ENCODE measurements around the gene TBC1D7. TPM values are rescaled to one million over a fixed set of nuclear protein-coding genes. Genes with fewer than 3 reads are reported as not detected.

The TBC1D7 gene
- total and polyA plus RNA-seq, 7 donors: 7.2 to 33.6 (median 13.8) TPM

DNA sequence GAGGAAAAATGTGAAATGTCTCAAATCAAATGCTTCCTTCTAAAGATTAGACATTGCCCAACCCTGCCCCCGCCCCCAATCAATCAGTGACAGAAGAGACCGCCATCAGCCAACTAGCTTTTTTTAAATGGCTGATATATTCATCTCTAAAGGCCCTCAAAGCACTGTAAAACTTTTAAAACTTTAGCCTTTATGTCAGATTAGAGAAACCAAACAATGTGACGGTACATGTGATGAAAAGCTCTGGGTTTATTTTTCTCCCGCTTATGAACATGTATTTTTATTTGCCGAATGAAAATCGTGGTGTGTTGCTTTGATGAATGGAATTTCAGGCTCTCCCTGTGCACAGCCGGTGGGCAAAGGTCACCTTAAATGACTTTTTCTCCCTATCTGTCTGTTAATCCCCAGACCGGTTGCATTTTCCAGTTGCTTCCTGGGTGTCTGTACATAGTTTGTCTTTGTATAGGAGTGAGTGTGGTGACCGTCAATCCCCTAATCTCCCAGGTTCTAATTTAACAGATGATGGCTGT, 38.5 kb downstream of the TBC1D7 start:
- no peak overlapping the region for H3K27ac ChIP-seq
- no peaks in the 10 kb centered on the region for H3K4me1 ChIP-seq
- H3K4me3 ChIP-seq: no peak overlapping the region
- peaks cover 9 to 27% (median 15%) of the 10 kb centered on the region in 4 donors for H3K36me3 ChIP-seq
- intact Hi-C loops (cut with DNase I): no loop called here
- H3K27me3 ChIP-seq: no peaks in the 10 kb centered on the region
- H3K9me3 ChIP-seq: peaks cover 0 to 12% (median 5%) of the 10 kb centered on the region in 4 donors
- TF ChIP-seq EP300 (IDR thresholded peaks at IDR 0.05) (no peak), POLR2A (IDR thresholded peaks at IDR 0.05) (no peak), POLR2AphosphoS5 (IDR thresholded peaks at IDR 0.05) (no peak)
- TF ChIP-seq, protein P1, sequence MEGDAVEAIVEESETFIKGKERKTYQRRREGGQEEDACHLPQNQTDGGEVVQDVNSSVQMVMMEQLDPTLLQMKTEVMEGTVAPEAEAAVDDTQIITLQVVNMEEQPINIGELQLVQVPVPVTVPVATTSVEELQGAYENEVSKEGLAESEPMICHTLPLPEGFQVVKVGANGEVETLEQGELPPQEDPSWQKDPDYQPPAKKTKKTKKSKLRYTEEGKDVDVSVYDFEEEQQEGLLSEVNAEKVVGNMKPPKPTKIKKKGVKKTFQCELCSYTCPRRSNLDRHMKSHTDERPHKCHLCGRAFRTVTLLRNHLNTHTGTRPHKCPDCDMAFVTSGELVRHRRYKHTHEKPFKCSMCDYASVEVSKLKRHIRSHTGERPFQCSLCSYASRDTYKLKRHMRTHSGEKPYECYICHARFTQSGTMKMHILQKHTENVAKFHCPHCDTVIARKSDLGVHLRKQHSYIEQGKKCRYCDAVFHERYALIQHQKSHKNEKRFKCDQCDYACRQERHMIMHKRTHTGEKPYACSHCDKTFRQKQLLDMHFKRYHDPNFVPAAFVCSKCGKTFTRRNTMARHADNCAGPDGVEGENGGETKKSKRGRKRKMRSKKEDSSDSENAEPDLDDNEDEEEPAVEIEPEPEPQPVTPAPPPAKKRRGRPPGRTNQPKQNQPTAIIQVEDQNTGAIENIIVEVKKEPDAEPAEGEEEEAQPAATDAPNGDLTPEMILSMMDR (IDR thresholded peaks at IDR 0.05): no peak
- no peak for DNase-seq
- 19 to 67% methylated on average over 9 of the region's 9 CpGs for whole genome bisulfite sequencing, 2 donors

DNA sequence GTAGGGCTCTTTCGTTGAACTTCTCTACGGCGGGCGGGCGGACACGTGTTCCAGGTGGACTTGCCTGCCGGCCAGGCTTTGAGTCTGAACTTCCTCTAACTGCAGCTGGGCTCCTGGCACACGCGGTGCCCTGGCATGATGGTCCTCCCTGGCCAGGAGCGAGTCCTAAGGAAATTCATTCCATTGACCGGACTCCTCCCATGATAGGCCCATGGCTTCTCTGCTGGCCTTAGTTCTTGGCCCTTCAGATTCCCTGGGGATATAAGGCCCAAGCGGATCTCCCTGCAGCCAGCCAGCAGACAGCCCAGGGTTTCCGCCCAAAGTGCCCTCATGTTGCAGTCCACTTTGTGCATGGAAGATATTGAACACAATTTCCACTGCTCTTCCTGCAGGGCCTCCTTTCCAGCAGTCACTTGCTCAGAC, 39.4 kb downstream of the TBC1D7 start:
- no peaks in the 10 kb centered on the region for H3K4me1 ChIP-seq
- intact Hi-C loops (cut with DNase I): no loop called here
- H3K36me3 ChIP-seq: peaks cover 4 to 18% (median 8%) of the 10 kb centered on the region in 4 donors
- DNase-seq: no peak
- 89% methylated on average over 13 of the region's 13 CpGs for WGBS, 2 donors
- H3K27me3 ChIP-seq: no peaks in the 10 kb centered on the region
- H3K9me3 ChIP-seq: peaks cover 0 to 12% (median 5%) of the 10 kb centered on the region in 4 donors
- TF ChIP-seq, protein P1 (IDR thresholded peaks at IDR 0.05): no peak
- TF ChIP-seq EP300 (IDR thresholded peaks at IDR 0.05) (no peak), POLR2A (IDR thresholded peaks at IDR 0.05) (no peak), POLR2AphosphoS5 (IDR thresholded peaks at IDR 0.05) (no peak)
- no peak overlapping the region for H3K27ac ChIP-seq
- no peak overlapping the region for H3K4me3 ChIP-seq

DNA sequence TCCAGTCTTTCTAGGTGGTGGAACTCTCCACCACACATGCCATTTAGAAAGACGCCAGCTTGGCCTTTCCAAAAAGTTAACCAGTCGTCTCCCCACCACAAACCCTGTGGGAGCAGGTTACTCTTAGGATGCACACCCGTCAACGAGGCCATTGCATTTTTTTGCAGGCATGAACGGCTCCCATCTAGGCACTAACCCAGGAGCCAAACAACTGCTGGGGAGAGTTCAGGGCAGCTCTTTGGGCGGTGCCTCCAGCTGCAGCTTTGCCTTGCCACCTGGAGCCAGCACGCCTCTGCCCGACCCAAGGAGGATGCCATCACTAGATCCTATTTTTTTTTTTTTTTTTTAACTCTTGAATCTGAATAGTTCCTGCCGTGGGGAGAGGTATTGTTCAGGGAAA, 39.9 kb downstream of the TBC1D7 start:
- peaks cover 0 to 12% (median 5%) of the 10 kb centered on the region in 4 donors for H3K9me3 ChIP-seq
- no peak overlapping the region for H3K4me3 ChIP-seq
- H3K36me3 ChIP-seq: peaks cover 0 to 15% (median 3%) of the 10 kb centered on the region in 4 donors
- 88 to 96% methylated on average over 9 of the region's 9 CpGs for WGBS, 2 donors
- H3K4me1 ChIP-seq: no peaks in the 10 kb centered on the region
- no peak for DNase-seq
- intact Hi-C loops (cut with DNase I): no loop called here
- no peak overlapping the region for H3K27ac ChIP-seq
- TF ChIP-seq POLR2AphosphoS5 (IDR thresholded peaks at IDR 0.05): no peak
- TF ChIP-seq EP300 (IDR thresholded peaks at IDR 0.05): no peak
- TF ChIP-seq, protein P1 (IDR thresholded peaks at IDR 0.05): no peak
- no peak for TF ChIP-seq POLR2A (IDR thresholded peaks at IDR 0.05)
- no peaks in the 10 kb centered on the region for H3K27me3 ChIP-seq

DNA sequence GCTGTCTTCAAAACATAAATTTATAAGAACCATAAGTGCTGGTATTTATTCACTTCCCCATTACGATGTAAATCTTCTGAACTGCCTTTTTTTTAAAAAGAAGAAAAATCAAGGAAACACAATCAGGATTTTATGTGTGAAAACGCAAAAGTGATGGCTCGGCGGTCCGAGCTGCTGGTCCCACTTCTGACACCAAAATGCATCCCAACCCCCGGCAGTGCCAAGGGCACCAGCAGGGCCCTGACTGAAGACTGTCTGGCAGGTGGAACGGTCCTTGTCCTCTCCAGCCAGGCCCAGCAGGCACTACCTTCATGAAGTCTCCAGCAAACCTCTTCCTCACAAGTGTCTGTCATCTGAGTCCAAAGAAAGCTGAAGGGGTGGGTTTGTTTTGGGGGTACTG, 41.2 kb downstream of the TBC1D7 start:
- Histone ChIP-seq H3K36me3 (peaks cover 0 to 4% (median under 1%) of the 10 kb centered on the region in 4 donors), H3K27me3 (no peaks in the 10 kb centered on the region), H3K4me3 (no peak overlapping the region), H3K27ac (no peak overlapping the region), H3K4me1 (no peaks in the 10 kb centered on the region), H3K9me3 (peaks cover 0 to 12% (median 5%) of the 10 kb centered on the region in 4 donors)
- intact Hi-C loops (cut with DNase I): no loop called here
- TF ChIP-seq POLR2AphosphoS5 (IDR thresholded peaks at IDR 0.05): no peak
- no peak for TF ChIP-seq POLR2A (IDR thresholded peaks at IDR 0.05)
- no peak for TF ChIP-seq EP300 (IDR thresholded peaks at IDR 0.05)
- TF ChIP-seq, protein P1 (IDR thresholded peaks at IDR 0.05): no peak
- 90 to 97% methylated on average over 7 of the region's 7 CpGs for WGBS, 2 donors
- DNase-seq: no peak

DNA sequence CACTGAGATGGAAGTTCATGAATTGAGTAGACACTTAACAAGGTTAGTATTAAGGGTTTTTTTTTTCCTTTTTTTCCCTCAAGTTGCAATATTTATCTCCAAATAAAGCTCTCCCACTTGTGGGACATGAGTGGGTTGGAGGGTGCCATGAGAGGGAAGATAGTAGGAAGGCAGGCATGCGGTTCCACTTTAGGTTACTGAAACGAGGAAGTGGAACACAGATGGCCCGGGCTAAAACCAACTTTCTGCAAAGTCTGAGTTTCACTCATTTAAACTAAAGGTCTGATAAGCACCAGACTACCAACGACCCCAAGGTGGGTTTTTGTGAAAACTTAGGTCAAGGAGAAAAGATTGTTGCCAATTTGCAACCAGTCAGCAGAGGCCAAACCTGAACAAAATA, 42.2 kb downstream of the TBC1D7 start:
- no peak for DNase-seq

More for the DNA sequence above, 42.2 kb downstream of the TBC1D7 start:
- 57 to 87% methylated on average over 4 of the region's 4 CpGs for WGBS, 2 donors
- Histone ChIP-seq H3K4me1 (no peaks in the 10 kb centered on the region), H3K9me3 (peaks cover 0 to 12% (median 5%) of the 10 kb centered on the region in 4 donors), H3K36me3 (peaks cover 0 to 4% (median 0%) of the 10 kb centered on the region in 4 donors), H3K27me3 (no peaks in the 10 kb centered on the region), H3K27ac (no peak overlapping the region), H3K4me3 (no peak overlapping the region)
- intact Hi-C loops (cut with DNase I): no loop called here
- no peak for TF ChIP-seq EP300 (IDR thresholded peaks at IDR 0.05)
- TF ChIP-seq, protein P1 (IDR thresholded peaks at IDR 0.05): no peak
- TF ChIP-seq POLR2AphosphoS5 (IDR thresholded peaks at IDR 0.05): no peak
- TF ChIP-seq POLR2A (IDR thresholded peaks at IDR 0.05): no peak
